Measurements from ENCODE around the gene TMC1.
"Not testable (repeated sequence)": the region's sequence is repeated elsewhere in the genome, so short reads cannot be mapped to it uniquely, and the experiment has no call there.

The TMC1 gene

GRCh38 chr9:72827950-72828731 is 306.7 kb downstream of the TMC1 start:
- no peak for DNase-seq

GRCh38 chr9:72834994-72835393 is 313.6 kb downstream of the TMC1 start:
- no peak for DNase-seq

GRCh38 chr9:72836790-72837189 is 315.4 kb downstream of the TMC1 start:
- no peak for DNase-seq

- no peak for DNase-seq
These were observed 317.7 kb downstream of the TMC1 start for GRCh38 chr9:72839085-72839484.

- DNase-seq, result no peak
These were observed 322.4 kb downstream of the TMC1 start for GRCh38 chr9:72843520-72844439.

GRCh38 chr9:72844440-72844768 is 323.0 kb downstream of the TMC1 start:
- DNase-seq, result no peak

GRCh38 chr9:72845052-72845451 is 323.6 kb downstream of the TMC1 start:
- DNase-seq, result not testable (repeated sequence)

- DNase-seq, result not testable (repeated sequence)
These were observed 328.8 kb downstream of the TMC1 start for GRCh38 chr9:72850209-72850608.

GRCh38 chr9:72855321-72855720 is 333.9 kb downstream of the TMC1 start:
- DNase-seq, result no peak

- no peak for DNase-seq
These were observed 334.6 kb downstream of the TMC1 start for GRCh38 chr9:72855890-72856523.

- no peak for DNase-seq
These were observed 335.7 kb downstream of the TMC1 start for GRCh38 chr9:72856972-72857623.

GRCh38 chr9:72857624-72857996 is 336.2 kb downstream of the TMC1 start:
- DNase-seq, result no peak

GRCh38 chr9:72858089-72858912 is 336.9 kb downstream of the TMC1 start:
- no peak for DNase-seq

- not testable (repeated sequence) for DNase-seq
These were observed 341.4 kb downstream of the TMC1 start for GRCh38 chr9:72862788-72863187.

- DNase-seq, result no peak
These were observed 342.2 kb downstream of the TMC1 start for GRCh38 chr9:72863456-72864094.

GRCh38 chr9:72864327-72864726 is 342.9 kb downstream of the TMC1 start:
- DNase-seq, result no peak

- DNase-seq, result no peak
These were observed 350.3 kb downstream of the TMC1 start for GRCh38 chr9:72871685-72872084.

- DNase-seq, result no peak
These were observed 351.3 kb downstream of the TMC1 start for GRCh38 chr9:72872718-72873117.

GRCh38 chr9:72873456-72873855 is 352.0 kb downstream of the TMC1 start:
- DNase-seq, result no peak

GRCh38 chr9:72874344-72874743 is 352.9 kb downstream of the TMC1 start:
- DNase-seq, result no peak

- DNase-seq, result no peak
These were observed 353.8 kb downstream of the TMC1 start for GRCh38 chr9:72875221-72875620.

GRCh38 chr9:72880821-72881220 is 359.4 kb downstream of the TMC1 start:
- no peak for DNase-seq
